Measurements from ENCODE around the gene CDKAL1. TPM values are rescaled to one million over a fixed set of nuclear protein-coding genes. Genes with fewer than 3 reads are reported as not detected.

Gene CDKAL1
- total and polyA plus RNA-seq, 9 of the 15 experiments (the other 6 are each of a cell fraction or from before 2014, with no cell fraction given), result 11.2 to 36.3 (median 20.1) TPM

- Histone ChIP-seq H3K9me1 (ENCODE audit: control insufficient read depth, insufficient read depth, low read length) (no peaks in the 10 kb centered on the region), H3K9ac (ENCODE audit: insufficient read depth in 1 of 2, low read depth in 2 of 2, low read length in 2 of 2) (no peak overlapping the region), H3K9me3 (replicated peaks; ENCODE audit: control insufficient read depth, insufficient read depth, low read depth, low read length) (no peaks in the 10 kb centered on the region), H3K27ac (ENCODE audit: extremely low read depth, low read depth, low read length) (no peak overlapping the region), H3K27me3 (ENCODE audit: control insufficient read depth in 2 of 2, insufficient read depth in 2 of 2, low read length in 2 of 2) (no peaks in the 10 kb centered on the region), H3K79me2 (ENCODE audit: control insufficient read depth, insufficient read depth, low read length) (no peaks in the 10 kb centered on the region), H3K4me1 (replicated peaks in 1 of 2; ENCODE audit: control insufficient read depth in 2 of 2, insufficient read depth in 2 of 2, low read length in 2 of 2) (no peaks in the 10 kb centered on the region), H3K4me3 (no peak overlapping the region), H4K20me1 (replicated peaks; ENCODE audit: control insufficient read depth, insufficient read depth, low read length) (no peaks in the 10 kb centered on the region), H3K36me3 (ENCODE audit: control insufficient read depth, insufficient read depth, low read length) (no peaks in the 10 kb centered on the region), H3K4me2 (ENCODE audit: insufficient read depth, low read length) (no peak overlapping the region), H2AFZ (ENCODE audit: low read depth, low read length) (no peak overlapping the region)
- no peak for DNase-seq (ENCODE audit: extremely low read depth in 1 of 4, low spot score in 3 of 4)
- in situ Hi-C loops (cut with MboI) (no loop called here), intact Hi-C loops (cut with micrococcal nuclease) (no loop called here)
- POLR2A ChIA-PET, result interaction anchor here (1.2 kb wide), 1 partner anchor 9 kb away, joined by 4 read pairs; no protein-coding TSS in a partner anchor
- BruUV-seq (replicated peaks), result no TSS peak
- no peak for ATAC-seq
- 74% methylated on average over 9 of the region's 9 CpGs for WGBS (ENCODE audit: insufficient coverage, low coverage, missing lambda C conversion rate)
- CTCF ChIA-PET (ENCODE audit: low intra/inter-chr PET ratio), result no interaction called here
- FAIRE-seq, result no peak
- TF ChIP-seq MTA1 (IDR thresholded peaks at IDR 0.05; ENCODE audit: borderline replicate concordance), result no peak
- no peak for TF ChIP-seq HINFP (tag; conservative IDR thresholded peaks at IDR 0.05; ENCODE audit: low read depth)
- no peak for TF ChIP-seq PRPF4 (IDR thresholded peaks at IDR 0.05; ENCODE audit: insufficient read depth, low read depth, low read length, poor library complexity, severe bottlenecking)
- no peak for TF ChIP-seq ZNF717 (CRISPR knock-in tag; IDR thresholded peaks at IDR 0.05)
- TF ChIP-seq GABPB2 (CRISPR knock-in tag; conservative IDR thresholded peaks at IDR 0.05), result no peak
- TF ChIP-seq ZNF766 (CRISPR knock-in tag; conservative IDR thresholded peaks at IDR 0.05), result no peak
- no peak for TF ChIP-seq ZNF436 (CRISPR knock-in tag; IDR thresholded peaks at IDR 0.05)
These were observed 674.0 kb downstream of the CDKAL1 start for GRCh38 chr6:21208081-21208795.

Measured in K562 (cell line).